ENCODE data around the gene TMEM273.

DNA sequence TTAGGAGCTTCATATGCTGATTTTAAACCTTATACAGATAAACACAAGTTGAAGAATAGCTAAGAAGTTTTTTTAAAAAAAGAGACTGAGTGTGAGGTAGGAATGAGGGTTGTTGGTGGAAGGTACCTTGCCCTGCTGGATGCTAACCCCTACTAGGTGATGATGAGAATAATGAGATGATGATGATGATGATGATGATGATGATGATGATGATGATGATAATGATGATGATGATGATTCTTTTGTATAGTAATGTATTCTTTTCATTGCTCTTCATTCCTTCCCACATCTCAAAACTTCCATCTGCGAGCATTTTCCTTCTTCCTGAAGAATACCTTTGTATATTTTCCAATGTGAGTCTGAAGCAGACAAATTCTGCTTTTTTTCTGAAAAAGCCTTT is 14.1 kb upstream of the TMEM273 start:
- TF ChIP-seq POLR2A (IDR thresholded peaks at IDR 0.05) (no peak), POLR2AphosphoS5 (IDR thresholded peaks at IDR 0.05) (no peak), EP300 (IDR thresholded peaks at IDR 0.05) (no peak)
- TF ChIP-seq, protein P1, sequence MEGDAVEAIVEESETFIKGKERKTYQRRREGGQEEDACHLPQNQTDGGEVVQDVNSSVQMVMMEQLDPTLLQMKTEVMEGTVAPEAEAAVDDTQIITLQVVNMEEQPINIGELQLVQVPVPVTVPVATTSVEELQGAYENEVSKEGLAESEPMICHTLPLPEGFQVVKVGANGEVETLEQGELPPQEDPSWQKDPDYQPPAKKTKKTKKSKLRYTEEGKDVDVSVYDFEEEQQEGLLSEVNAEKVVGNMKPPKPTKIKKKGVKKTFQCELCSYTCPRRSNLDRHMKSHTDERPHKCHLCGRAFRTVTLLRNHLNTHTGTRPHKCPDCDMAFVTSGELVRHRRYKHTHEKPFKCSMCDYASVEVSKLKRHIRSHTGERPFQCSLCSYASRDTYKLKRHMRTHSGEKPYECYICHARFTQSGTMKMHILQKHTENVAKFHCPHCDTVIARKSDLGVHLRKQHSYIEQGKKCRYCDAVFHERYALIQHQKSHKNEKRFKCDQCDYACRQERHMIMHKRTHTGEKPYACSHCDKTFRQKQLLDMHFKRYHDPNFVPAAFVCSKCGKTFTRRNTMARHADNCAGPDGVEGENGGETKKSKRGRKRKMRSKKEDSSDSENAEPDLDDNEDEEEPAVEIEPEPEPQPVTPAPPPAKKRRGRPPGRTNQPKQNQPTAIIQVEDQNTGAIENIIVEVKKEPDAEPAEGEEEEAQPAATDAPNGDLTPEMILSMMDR (IDR thresholded peaks at IDR 0.05) = no peak

Data from sigmoid colon (tissue), 4 donors.